NCI-H146 (cell line): Measurements from ENCODE around the gene ARHGAP29.

Source experiments
- DNase-seq: peaks from one replicate; lab custom pipeline; 2025; lab: John Stamatoyannopoulos, UW

ARHGAP29 gene, protein sequence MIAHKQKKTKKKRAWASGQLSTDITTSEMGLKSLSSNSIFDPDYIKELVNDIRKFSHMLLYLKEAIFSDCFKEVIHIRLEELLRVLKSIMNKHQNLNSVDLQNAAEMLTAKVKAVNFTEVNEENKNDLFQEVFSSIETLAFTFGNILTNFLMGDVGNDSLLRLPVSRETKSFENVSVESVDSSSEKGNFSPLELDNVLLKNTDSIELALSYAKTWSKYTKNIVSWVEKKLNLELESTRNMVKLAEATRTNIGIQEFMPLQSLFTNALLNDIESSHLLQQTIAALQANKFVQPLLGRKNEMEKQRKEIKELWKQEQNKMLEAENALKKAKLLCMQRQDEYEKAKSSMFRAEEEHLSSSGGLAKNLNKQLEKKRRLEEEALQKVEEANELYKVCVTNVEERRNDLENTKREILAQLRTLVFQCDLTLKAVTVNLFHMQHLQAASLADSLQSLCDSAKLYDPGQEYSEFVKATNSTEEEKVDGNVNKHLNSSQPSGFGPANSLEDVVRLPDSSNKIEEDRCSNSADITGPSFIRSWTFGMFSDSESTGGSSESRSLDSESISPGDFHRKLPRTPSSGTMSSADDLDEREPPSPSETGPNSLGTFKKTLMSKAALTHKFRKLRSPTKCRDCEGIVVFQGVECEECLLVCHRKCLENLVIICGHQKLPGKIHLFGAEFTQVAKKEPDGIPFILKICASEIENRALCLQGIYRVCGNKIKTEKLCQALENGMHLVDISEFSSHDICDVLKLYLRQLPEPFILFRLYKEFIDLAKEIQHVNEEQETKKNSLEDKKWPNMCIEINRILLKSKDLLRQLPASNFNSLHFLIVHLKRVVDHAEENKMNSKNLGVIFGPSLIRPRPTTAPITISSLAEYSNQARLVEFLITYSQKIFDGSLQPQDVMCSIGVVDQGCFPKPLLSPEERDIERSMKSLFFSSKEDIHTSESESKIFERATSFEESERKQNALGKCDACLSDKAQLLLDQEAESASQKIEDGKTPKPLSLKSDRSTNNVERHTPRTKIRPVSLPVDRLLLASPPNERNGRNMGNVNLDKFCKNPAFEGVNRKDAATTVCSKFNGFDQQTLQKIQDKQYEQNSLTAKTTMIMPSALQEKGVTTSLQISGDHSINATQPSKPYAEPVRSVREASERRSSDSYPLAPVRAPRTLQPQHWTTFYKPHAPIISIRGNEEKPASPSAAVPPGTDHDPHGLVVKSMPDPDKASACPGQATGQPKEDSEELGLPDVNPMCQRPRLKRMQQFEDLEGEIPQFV

GRCh38 chr1:94237291-94238226 lies at the start of gene ARHGAP29:
Gene ARHGAP29 (minus strand): TSS chr1:94237584. CDS start chr1:94231611, 5,973 bp downstream.
- peak; percentile 60 for DNase-seq

DNA sequence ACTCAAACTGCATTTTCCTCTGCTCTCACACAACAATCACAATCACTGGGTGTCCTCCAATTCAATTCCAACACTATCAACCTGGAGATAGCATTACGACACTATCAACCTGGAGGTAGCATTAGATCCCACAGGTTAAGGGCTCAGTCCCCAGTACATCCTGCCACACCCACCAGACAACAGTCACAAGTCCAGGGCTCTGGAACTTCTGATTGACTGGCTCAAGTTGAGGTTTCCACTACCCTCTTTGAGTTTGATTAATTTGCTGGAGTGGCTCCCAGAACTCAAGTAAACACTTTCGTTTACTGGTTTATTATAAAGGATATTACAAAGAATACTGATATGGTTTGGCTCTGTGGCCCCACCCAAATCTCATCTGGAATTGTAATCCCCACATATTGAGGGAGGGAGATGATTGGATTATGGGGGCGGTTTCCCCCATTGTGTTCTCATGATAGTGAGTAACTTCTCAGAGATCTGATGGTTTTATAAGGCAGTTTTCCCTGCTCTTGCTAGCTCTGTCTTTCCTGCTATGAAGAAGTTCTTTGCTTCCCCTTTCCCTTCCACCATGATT lies 49.6 kb upstream of the ARHGAP29 start:
- DNase-seq = no peak

GRCh38 chr1:94285031-94285654 lies 47.8 kb upstream of the ARHGAP29 start:
- no peak for DNase-seq

DNA sequence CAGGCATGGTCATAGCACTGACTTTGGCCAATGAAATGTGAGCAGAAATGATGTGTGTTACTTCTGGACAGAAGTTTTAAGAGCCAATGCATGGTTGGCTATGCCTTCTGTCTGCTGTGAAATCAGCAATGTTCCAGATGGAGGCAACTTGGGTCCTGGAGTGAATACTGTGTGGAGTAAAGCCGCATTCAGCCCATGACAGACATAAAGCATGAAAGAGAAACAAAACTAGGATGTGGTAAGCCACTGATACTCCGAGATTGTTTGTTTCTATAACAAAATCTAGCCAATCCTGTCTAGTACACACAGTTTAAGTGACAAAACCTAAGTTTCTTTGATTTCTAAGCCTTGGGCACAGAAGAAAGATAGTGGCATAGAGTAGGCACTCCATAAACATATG lies 47.1 kb upstream of the ARHGAP29 start:
- no peak for DNase-seq

GRCh38 chr1:94283462-94283861 lies 46.1 kb upstream of the ARHGAP29 start:
- no peak for DNase-seq

- no peak for DNase-seq
Observed at GRCh38 chr1:94282143-94282711, 44.8 kb upstream of the ARHGAP29 start.

GRCh38 chr1:94281361-94282142 lies 44.2 kb upstream of the ARHGAP29 start:
- no peak for DNase-seq

DNA sequence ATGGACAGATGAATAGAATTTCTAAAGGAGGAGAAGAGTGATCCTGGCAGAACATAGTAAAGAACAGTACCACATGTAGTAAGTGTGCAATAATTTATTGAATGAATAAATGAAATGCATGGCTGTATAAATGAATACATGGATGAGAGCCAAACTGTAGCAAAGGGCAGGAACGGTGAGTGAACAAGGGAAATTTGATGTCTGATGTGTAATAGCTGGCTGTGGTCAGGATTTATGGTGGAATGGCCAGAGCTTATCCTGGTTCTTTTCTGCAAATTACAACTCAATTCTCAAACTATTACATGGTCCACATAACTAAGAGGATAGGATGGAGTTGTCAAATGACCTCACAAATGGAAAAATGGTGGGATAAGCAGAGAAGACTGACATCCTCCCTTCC lies 43.2 kb upstream of the ARHGAP29 start:
- DNase-seq = no peak

GRCh38 chr1:94279462-94279861 lies 42.1 kb upstream of the ARHGAP29 start:
- DNase-seq = no peak

DNA sequence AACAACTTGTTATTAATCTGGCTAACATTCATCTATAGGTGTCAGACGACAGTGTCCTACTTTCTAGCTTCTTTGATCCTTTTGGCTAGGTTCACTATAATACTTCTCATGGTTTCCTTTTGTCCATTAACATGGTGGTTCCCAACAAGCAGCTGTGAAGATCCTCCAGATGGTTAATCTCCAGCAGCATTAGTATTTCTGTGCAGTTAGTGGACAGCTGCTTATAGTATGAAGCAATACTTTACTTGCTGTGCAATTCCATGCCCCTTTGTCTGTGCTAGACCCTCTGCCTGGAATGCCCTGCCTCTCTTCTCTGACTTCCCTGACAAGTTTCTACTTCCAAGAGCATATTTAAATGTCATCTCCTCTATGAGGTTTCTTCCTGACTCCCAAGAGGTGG lies 41.7 kb upstream of the ARHGAP29 start:
- DNase-seq = no peak

GRCh38 chr1:94276988-94277434 lies 39.6 kb upstream of the ARHGAP29 start:
- DNase-seq = no peak

- DNase-seq = no peak
Observed at GRCh38 chr1:94275083-94275482, 37.7 kb upstream of the ARHGAP29 start.

- no peak for DNase-seq
Observed at GRCh38 chr1:94274561-94274960, 37.2 kb upstream of the ARHGAP29 start.

GRCh38 chr1:94273111-94273510 lies 35.7 kb upstream of the ARHGAP29 start:
- no peak for DNase-seq

- DNase-seq = no peak
Observed at GRCh38 chr1:94272388-94272787, 35.0 kb upstream of the ARHGAP29 start.

DNA sequence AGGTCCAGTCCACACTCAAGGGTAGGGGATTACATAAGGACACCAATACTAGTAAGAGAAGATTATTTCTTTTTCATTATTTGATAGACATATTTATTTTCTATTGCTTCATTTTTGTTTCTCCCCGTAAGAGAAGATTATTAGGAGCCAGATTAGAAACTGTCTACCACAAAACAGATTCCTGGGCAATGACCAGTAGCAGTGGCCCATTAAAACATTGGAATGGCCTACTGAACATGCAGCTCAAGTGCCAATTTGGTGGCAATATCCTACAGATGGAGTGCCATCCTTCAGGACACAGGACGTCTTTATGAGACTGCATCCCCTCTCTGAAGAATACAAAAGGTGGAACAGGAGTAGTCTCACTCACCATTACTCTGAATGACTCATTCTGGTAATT lies 34.0 kb upstream of the ARHGAP29 start:
- no peak for DNase-seq

DNA sequence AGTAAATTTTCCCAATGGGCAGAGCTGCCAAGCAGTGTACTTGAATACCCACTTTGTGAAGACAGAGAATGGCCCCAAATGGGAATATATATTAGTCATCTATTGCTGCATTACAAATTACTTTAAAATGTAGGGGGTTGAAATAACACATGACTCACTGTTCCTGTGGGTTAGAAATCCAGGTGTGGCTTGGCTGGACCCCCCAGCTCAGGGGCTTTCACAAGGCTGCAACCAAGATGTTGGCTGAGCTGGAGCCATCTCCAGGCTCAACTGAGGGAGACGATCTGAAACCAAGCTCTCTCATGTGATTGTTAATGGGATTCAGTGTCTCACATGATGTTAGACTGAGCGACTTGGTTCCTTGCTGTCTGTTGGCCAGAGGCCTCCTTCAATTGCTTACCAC lies 33.4 kb upstream of the ARHGAP29 start:
- no peak for DNase-seq

DNA sequence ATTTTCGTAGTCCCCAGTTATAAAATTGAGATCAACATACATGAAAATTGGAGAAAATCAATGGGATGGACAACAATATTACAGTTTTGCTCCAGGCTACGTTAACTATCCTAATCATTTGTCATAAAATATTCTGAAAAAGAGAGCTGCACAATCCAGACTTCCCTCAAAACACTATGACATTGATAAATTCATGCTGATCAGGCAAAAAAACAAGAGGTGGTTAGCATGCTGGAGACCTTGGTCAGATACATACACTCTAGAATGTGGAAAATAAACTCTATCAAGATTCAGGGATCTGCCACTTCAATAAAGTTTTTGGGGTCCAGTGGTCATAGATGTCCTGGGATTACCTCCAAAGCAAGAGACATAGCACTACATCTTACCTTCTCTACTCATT lies 32.5 kb upstream of the ARHGAP29 start:
- DNase-seq = no peak

DNA sequence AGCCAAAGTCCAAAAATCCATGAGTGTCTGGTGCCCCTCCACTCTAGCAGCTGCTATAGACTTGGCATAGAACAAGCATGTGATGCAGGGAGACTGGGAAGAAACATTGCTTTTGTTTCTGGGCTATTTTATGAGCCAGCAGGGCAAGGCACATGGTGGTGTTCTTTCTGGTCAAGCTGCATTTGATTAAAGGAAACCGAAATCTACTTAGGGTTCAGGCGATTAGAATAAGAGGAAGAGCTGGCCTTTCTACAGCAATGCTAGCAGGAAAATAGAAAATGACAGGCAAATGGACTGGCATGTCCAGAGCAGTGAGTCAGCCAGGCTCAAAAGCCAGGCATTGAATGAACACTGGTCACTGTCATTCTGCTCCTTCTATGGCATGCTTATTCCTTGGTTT lies 28.5 kb upstream of the ARHGAP29 start:
- DNase-seq = no peak
